Thyroid gland (tissue), 4 donors: ENCODE measurements around the gene OSGEPL1. TPM values are rescaled to one million over a fixed set of nuclear protein-coding genes. Genes with fewer than 3 reads are reported as not detected.

Source experiments
- DNase-seq, 2 donors: peaks; one replicate each; pipeline ENCODE4 v3.0.0-alpha.2; 2019
- H3K27ac ChIP-seq, 3 donors: fragments of 200-600 bp; sonication (generic); 1 replicate in 2 of 3; 2 replicates in 1 of 3; pipeline ENCODE4 v1.5.1; 2016 to 2019; ENCODE audit warnings: mild to moderate bottlenecking in 1 of 3, moderate library complexity in 1 of 3
- H3K27me3 ChIP-seq: fragments of 200-600 bp; sonication (generic); one replicate; pipeline ENCODE4 v1.5.1; 2019
- H3K36me3 ChIP-seq, 2 donors: fragments of 200-600 bp; sonication (generic); one replicate each; pipeline ENCODE4 v1.5.1; 2016 to 2019
- H3K4me1 ChIP-seq, 2 donors: fragments of 200-600 bp; sonication (generic); one replicate each; pipeline ENCODE4 v1.5.1; 2017 to 2019
- H3K4me3 ChIP-seq, 3 donors: fragments of 200-600 bp; sonication (generic); replicated peaks in 1 of 3; 1 replicate in 2 of 3; 2 replicates in 1 of 3; pipeline ENCODE4 v1.5.1; 2016; ENCODE audit warnings: mild to moderate bottlenecking in 1 of 3
- H3K9me3 ChIP-seq: fragments of 200-600 bp; sonication (generic); one replicate; pipeline ENCODE4 v1.5.1; 2017
- POLR2A ChIP-seq, 2 donors: fragments of 450-650 bp; IDR thresholded peaks; one replicate each; pipeline ENCODE4 v1.6.1; 2017; ENCODE audit warnings: antibody characterized with exemption in 2 of 2, mild to moderate bottlenecking in 2 of 2, moderate library complexity in 1 of 2
- WGBS, 2 donors: methylation state at CpG; one replicate each; pipeline ENCODE4 v1.1.5; 2017; 5-methylcytosine and 5-hydroxymethylcytosine counted together
- intact Hi-C: fragments of 100-400 bp; cut with DNase I; formaldehyde crosslinking; loops from one replicate; pipeline ENCODE4 v1.15.1; 2023
- total RNA-seq, 4 donors: library from RNA; depleted of rRNA; stranded (reverse); fragments of >200 nt; gene quantifications; one replicate each; pipeline ENCODE4 v1.2.3, GENCODE V29; 2016
- TF ChIP-seq, protein P1 (sequence below), 6 experiments: fragments of 200-600 bp in 3 of 6; fragments of 450-650 bp in 3 of 6; sonication (generic) in 3 of 6; IDR thresholded peaks; one replicate each; pipeline ENCODE4 v1.5.1; 2016 to 2019; ENCODE audit warnings: antibody characterized with exemption in 6 of 6, mild to moderate bottlenecking in 2 of 6, inconsistent platforms in 1 of 6, moderate library complexity in 1 of 6

Gene OSGEPL1
- total RNA-seq, 4 donors from 2014 or later = 6.9 to 13.7 (median 9.8) TPM

DNA sequence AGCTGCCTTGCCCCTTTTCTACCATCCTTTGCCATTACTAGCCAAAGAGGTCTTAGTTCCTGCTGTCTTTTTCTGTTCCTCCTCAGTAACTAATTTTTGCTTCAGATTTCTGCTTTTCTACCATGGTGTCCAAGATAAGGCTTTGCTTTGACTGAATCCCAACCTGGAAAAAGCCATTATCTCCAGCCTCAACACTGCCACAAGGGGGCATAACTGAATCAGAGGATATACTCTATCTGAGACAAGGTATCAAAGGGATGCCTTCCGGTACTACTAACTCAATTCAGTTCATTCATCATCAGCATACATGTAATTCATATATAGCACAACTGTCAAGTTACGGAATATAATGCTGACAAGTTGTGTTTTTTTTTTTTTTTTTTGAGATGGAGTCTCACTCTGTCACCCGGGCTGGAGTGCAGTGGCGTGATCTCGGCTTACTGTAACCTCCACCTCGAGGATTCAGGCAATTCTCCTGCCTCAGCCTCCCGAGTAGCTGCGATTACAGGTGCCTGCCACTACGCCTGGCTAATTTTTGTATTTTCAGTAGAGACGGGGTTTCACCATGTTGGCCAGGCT is 11.4 kb downstream of the OSGEPL1 start:
- H3K27ac ChIP-seq = no peak overlapping the region
- H3K36me3 ChIP-seq = peaks cover 5 to 14% of the 10 kb centered on the region in 2 donors
- no peaks in the 10 kb centered on the region for H3K27me3 ChIP-seq
- 86% methylated on average over 10 of the region's 10 CpGs for WGBS, 2 donors
- no peaks in the 10 kb centered on the region for H3K4me1 ChIP-seq
- H3K9me3 ChIP-seq = no peaks in the 10 kb centered on the region
- intact Hi-C loops = no loop called here
- TF ChIP-seq, protein P1, sequence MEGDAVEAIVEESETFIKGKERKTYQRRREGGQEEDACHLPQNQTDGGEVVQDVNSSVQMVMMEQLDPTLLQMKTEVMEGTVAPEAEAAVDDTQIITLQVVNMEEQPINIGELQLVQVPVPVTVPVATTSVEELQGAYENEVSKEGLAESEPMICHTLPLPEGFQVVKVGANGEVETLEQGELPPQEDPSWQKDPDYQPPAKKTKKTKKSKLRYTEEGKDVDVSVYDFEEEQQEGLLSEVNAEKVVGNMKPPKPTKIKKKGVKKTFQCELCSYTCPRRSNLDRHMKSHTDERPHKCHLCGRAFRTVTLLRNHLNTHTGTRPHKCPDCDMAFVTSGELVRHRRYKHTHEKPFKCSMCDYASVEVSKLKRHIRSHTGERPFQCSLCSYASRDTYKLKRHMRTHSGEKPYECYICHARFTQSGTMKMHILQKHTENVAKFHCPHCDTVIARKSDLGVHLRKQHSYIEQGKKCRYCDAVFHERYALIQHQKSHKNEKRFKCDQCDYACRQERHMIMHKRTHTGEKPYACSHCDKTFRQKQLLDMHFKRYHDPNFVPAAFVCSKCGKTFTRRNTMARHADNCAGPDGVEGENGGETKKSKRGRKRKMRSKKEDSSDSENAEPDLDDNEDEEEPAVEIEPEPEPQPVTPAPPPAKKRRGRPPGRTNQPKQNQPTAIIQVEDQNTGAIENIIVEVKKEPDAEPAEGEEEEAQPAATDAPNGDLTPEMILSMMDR (IDR thresholded peaks at IDR 0.05) = peak in 4 of 6 experiments; percentile 14 to 53 (median 40)
- TF ChIP-seq POLR2A (IDR thresholded peaks at IDR 0.05) = no peak
- DNase-seq = peak in 1 of 2 donors; percentile 13
- no peak overlapping the region for H3K4me3 ChIP-seq

DNA sequence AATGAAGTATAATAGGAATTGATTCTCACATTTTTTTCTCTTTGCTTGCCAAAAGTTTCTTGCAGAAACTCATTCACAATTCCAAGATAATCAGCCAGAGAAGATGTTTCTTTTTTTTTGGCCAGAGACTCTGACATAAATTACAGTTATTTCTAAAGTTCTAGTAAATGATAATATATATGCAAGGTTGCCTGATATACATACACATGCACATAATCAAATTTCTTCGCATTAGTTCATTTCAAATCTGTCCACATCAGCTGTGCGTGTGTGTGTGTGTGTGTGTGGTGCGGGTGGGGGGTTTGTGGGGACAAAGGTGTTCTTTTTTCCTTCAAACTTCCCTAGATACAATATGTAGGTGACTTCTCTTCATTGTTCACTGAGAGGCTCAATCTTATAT is 33.2 kb downstream of the OSGEPL1 start:
- no peaks in the 10 kb centered on the region for H3K4me1 ChIP-seq
- 70 to 74% methylated on average over 3 of the region's 3 CpGs for WGBS, 2 donors
- no peak overlapping the region for H3K4me3 ChIP-seq
- H3K9me3 ChIP-seq = no peaks in the 10 kb centered on the region
- H3K27me3 ChIP-seq = no peaks in the 10 kb centered on the region
- intact Hi-C loops = no loop called here
- H3K36me3 ChIP-seq = peaks cover 0 to 4% of the 10 kb centered on the region in 2 donors
- no peak overlapping the region for H3K27ac ChIP-seq
- no peak for DNase-seq
- no peak for TF ChIP-seq POLR2A (IDR thresholded peaks at IDR 0.05)
- TF ChIP-seq, protein P1 (IDR thresholded peaks at IDR 0.05) = no peak

DNA sequence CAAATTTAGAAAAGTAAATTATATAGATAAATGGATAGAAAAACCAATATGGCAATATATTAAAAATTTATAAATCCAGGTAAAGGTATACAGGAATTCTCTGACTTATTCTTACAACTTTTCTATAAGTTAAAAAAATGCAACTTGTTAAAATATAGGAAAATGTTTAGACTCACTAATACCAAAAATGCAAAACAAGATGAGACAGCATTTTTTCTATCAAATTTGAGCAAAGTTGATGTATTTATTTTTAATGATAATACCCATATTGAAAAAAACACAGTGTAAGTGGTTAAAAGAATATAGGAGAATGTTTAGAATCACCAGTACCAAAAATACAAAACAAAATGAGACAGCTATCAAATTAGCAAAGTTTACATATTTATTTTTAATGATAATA is 35.7 kb downstream of the OSGEPL1 start:
- no peak for DNase-seq
- intact Hi-C loops = no loop called here
- Histone ChIP-seq H3K27me3 (no peaks in the 10 kb centered on the region), H3K4me3 (no peak overlapping the region), H3K4me1 (no peaks in the 10 kb centered on the region), H3K9me3 (no peaks in the 10 kb centered on the region), H3K27ac (no peak overlapping the region), H3K36me3 (peaks cover 0 to 4% of the 10 kb centered on the region in 2 donors)
- TF ChIP-seq, protein P1 (IDR thresholded peaks at IDR 0.05) = no peak
- TF ChIP-seq POLR2A (IDR thresholded peaks at IDR 0.05) = no peak

DNA sequence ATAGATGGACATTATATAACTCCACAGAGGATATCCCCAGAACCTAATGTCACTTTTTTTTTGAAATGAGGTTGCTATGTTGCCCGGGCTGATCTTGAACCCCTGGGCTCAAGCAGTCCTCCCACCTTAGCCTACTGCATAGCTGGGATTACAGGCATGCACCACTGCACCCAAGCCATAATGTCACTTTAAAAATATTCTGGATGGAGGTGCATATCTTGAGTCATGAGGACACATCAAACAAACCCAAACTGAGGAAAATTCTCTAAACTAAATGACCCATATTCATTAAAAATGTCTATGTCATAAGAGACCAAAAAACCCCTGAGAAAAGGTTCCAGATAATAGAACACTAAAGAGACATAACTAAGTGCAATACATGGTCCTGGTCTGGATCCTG is 36.3 kb downstream of the OSGEPL1 start:
- peaks cover 0 to 4% of the 10 kb centered on the region in 2 donors for H3K36me3 ChIP-seq
- 89 to 91% methylated on average over 1 of the region's 1 CpG for WGBS, 2 donors
- intact Hi-C loops = no loop called here
- TF ChIP-seq, protein P1 (IDR thresholded peaks at IDR 0.05) = no peak
- TF ChIP-seq POLR2A (IDR thresholded peaks at IDR 0.05) = no peak
- no peaks in the 10 kb centered on the region for H3K27me3 ChIP-seq
- no peak overlapping the region for H3K4me3 ChIP-seq
- no peak for DNase-seq
- no peaks in the 10 kb centered on the region for H3K9me3 ChIP-seq
- no peaks in the 10 kb centered on the region for H3K4me1 ChIP-seq
- no peak overlapping the region for H3K27ac ChIP-seq

DNA sequence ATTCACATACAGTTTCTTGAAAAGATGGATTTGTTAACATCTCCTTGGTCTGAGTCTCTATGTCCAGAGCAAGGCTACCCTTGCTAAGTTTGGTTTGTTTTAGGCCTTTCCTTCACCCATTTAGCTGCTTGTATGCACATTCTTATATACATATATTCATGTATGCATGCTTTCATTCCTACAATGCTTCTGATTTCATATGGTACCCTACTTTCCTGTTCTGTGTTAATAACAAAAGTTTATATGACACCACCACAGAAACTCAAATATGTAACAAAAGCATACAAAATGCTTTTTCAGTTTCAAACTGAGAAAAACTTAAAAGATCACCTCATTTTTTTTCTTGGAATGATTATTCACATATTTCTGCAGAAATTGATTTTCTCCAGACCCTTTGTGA is 39.4 kb downstream of the OSGEPL1 start:
- H3K9me3 ChIP-seq = no peaks in the 10 kb centered on the region
- H3K4me3 ChIP-seq = no peak overlapping the region
- H3K36me3 ChIP-seq = no peaks in the 10 kb centered on the region
- DNase-seq = no peak
- TF ChIP-seq POLR2A (IDR thresholded peaks at IDR 0.05) = no peak
- TF ChIP-seq, protein P1 (IDR thresholded peaks at IDR 0.05) = no peak
- H3K27ac ChIP-seq = no peak overlapping the region
- intact Hi-C loops = no loop called here
- H3K4me1 ChIP-seq = no peaks in the 10 kb centered on the region
- no peaks in the 10 kb centered on the region for H3K27me3 ChIP-seq
